Esophagus squamous epithelium (tissue), 5 donors: ENCODE measurements around the gene MBD4. TPM values are rescaled to one million over a fixed set of nuclear protein-coding genes. Genes with fewer than 3 reads are reported as not detected.
A peak's percentile ranks its signal among the peaks of the same experiment; 100 is the strongest.
"Not testable (repeated sequence)": the region's sequence is repeated elsewhere in the genome, so short reads cannot be mapped to it uniquely, and the experiment has no call there.

Experiments
- DNase-seq: peaks from one replicate; lab custom pipeline; 2025; lab: John Stamatoyannopoulos, UW
- H3K27ac ChIP-seq, 4 donors: fragments of 200-600 bp; sonication (generic); one replicate each; pipeline ENCODE4 v1.5.1; 2016 to 2019; ENCODE audit warnings: mild to moderate bottlenecking in 1 of 4
- H3K27me3 ChIP-seq, 4 donors: fragments of 200-600 bp; sonication (generic); 1 replicate in 3 of 4; 2 replicates in 1 of 4; pipeline versions ENCODE4 v1.5.1 to v1.6.0; 2017 to 2021; ENCODE audit warnings: antibody characterized with exemption in 1 of 4
- H3K36me3 ChIP-seq, 3 donors: fragments of 200-600 bp; sonication (generic); one replicate each; pipeline ENCODE4 v1.5.1; 2016 to 2019
- H3K4me1 ChIP-seq, 3 donors: fragments of 200-600 bp; sonication (generic); one replicate each; pipeline ENCODE4 v1.5.1; 2017 to 2019
- H3K4me3 ChIP-seq, 4 donors: fragments of 200-600 bp; sonication (generic); 1 replicate in 3 of 4; 2 replicates in 1 of 4; pipeline ENCODE4 v1.5.1; 2016 to 2019; ENCODE audit warnings: mild to moderate bottlenecking in 2 of 4, moderate library complexity in 1 of 4
- H3K9me3 ChIP-seq, 3 donors: fragments of 200-600 bp; sonication (generic); one replicate each; pipeline ENCODE4 v1.5.1; 2016 to 2019
- CTCF ChIP-seq, 6 experiments: fragments of 450-650 bp in 4 of 6; fragments of 200-600 bp in 2 of 6; sonication (generic) in 2 of 6; IDR thresholded peaks; one replicate each; pipeline ENCODE4 v1.5.1; 2016 to 2019; ENCODE audit warnings: antibody characterized with exemption in 6 of 6, mild to moderate bottlenecking in 4 of 6, moderate library complexity in 4 of 6
- POLR2A ChIP-seq, 4 donors: fragments of 450-650 bp; IDR thresholded peaks; one replicate each; pipeline ENCODE4 v1.6.1; 2017; ENCODE audit warnings: antibody characterized with exemption in 4 of 4, mild to moderate bottlenecking in 4 of 4, moderate library complexity in 3 of 4
- WGBS, 2 donors: methylation state at CpG; one replicate each; pipeline ENCODE4 v1.1.5; 2018; 5-methylcytosine and 5-hydroxymethylcytosine counted together
- intact Hi-C: fragments of 100-400 bp; cut with DNase I; formaldehyde crosslinking; loops from one replicate; pipeline ENCODE4 v1.15.0; 2022
- total RNA-seq, 4 donors: library from RNA; depleted of rRNA; stranded (reverse); fragments of >200 nt; gene quantifications; one replicate each; pipeline ENCODE4 v1.1.0, GENCODE V29; 2016
- donor health status: DM: yes; HTN: yes; CAD: no.

MBD4 gene
- total RNA-seq, 4 donors from 2014 or later = 10.9 to 21.5 (median 17.6) TPM

GRCh38 chr3:129393271-129393670 is 46.5 kb downstream of the MBD4 start:
- TF ChIP-seq POLR2A (IDR thresholded peaks at IDR 0.05) = no peak
- TF ChIP-seq CTCF (IDR thresholded peaks at IDR 0.05) = no peak
- no peak for DNase-seq
- H3K4me3 ChIP-seq = no peak overlapping the region
- peak overlapping the region; percentile 14 to 88 (median 83) for H3K27ac ChIP-seq
- peaks cover 3 to 99% (median 28%) of the 10 kb centered on the region in 3 donors for H3K4me1 ChIP-seq
- H3K9me3 ChIP-seq = no peaks in the 10 kb centered on the region
- no peaks in the 10 kb centered on the region for H3K27me3 ChIP-seq
- H3K36me3 ChIP-seq = peaks cover 0 to 74% (median 5%) of the 10 kb centered on the region in 3 donors
- 19 to 57% methylated on average over 5 to 6 of the region's 6 CpGs for WGBS, 2 donors
- intact Hi-C loops = no loop called here

- DNase-seq, H3K4me3 ChIP-seq, H3K9me3 ChIP-seq, intact Hi-C loops, H3K27me3 ChIP-seq: not testable (repeated sequence)
- peaks cover 0 to 84% (median 5%) of the 10 kb centered on the region in 3 donors for H3K36me3 ChIP-seq
- WGBS, 2 donors = 38% methylated on average over 3 of the region's 8 CpGs; no CpG with 5 or more reads in 1 of the 2 donors
- H3K27ac ChIP-seq = peak overlapping the region; percentile 34 to 88 (median 83)
- H3K4me1 ChIP-seq = peaks cover 3 to 99% (median 18%) of the 10 kb centered on the region in 3 donors
Measured at GRCh38 chr3:129392106-129392887, 47.5 kb downstream of the MBD4 start.

GRCh38 chr3:129391583-129391982 is 48.2 kb downstream of the MBD4 start:
- peak overlapping the region; percentile 34 to 88 (median 83) for H3K27ac ChIP-seq

GRCh38 chr3:129389572-129389937 is 50.2 kb downstream of the MBD4 start:
- Histone ChIP-seq H3K36me3 (peaks cover 0 to 78% (median 5%) of the 10 kb centered on the region in 3 donors), H3K4me1 (peaks cover 3 to 73% (median 15%) of the 10 kb centered on the region in 3 donors), H3K4me3 (no peak overlapping the region), H3K27me3 (no peaks in the 10 kb centered on the region), H3K27ac (peak overlapping the region; percentile 34 to 79 (median 70)), H3K9me3 (no peaks in the 10 kb centered on the region)
- 92 to 97% methylated on average over 2 of the region's 3 CpGs for WGBS, 2 donors
- intact Hi-C loops = no loop called here
- no peak for DNase-seq
- TF ChIP-seq CTCF (IDR thresholded peaks at IDR 0.05) (no peak), POLR2A (IDR thresholded peaks at IDR 0.05) (no peak)

More at GRCh38 chr3:129391583-129391982, 48.2 kb downstream of the MBD4 start:
- H3K36me3 ChIP-seq = peaks cover 0 to 82% (median 5%) of the 10 kb centered on the region in 3 donors
- H3K27me3 ChIP-seq, H3K9me3 ChIP-seq, H3K4me3 ChIP-seq, DNase-seq, intact Hi-C loops: not testable (repeated sequence)
- WGBS, 2 donors = 40 to 100% methylated on average over 1 of the region's 4 CpGs
- H3K4me1 ChIP-seq = peaks cover 3 to 93% (median 15%) of the 10 kb centered on the region in 3 donors

- H3K27ac ChIP-seq = peak overlapping the region; percentile 56 to 79 (median 70)
- intact Hi-C loops, H3K4me3 ChIP-seq, H3K27me3 ChIP-seq, DNase-seq, H3K9me3 ChIP-seq: not testable (repeated sequence)
- H3K36me3 ChIP-seq = peaks cover 0 to 78% (median 5%) of the 10 kb centered on the region in 3 donors
- H3K4me1 ChIP-seq = peaks cover 3 to 67% (median 15%) of the 10 kb centered on the region in 3 donors
- WGBS, 2 donors = 33 to 60% methylated on average over 6 to 7 of the region's 8 CpGs
Measured at GRCh38 chr3:129388791-129389571, 50.8 kb downstream of the MBD4 start.

GRCh38 chr3:129387487-129387886 is 52.3 kb downstream of the MBD4 start:
- DNase-seq = no peak
- TF ChIP-seq POLR2A (IDR thresholded peaks at IDR 0.05) = no peak
- no peak for TF ChIP-seq CTCF (IDR thresholded peaks at IDR 0.05)
- intact Hi-C loops = no loop called here
- H3K27ac ChIP-seq = peak overlapping the region in 2 of 4 donors; percentile 64 to 76
- H3K4me3 ChIP-seq = no peak overlapping the region
- no peaks in the 10 kb centered on the region for H3K27me3 ChIP-seq
- WGBS, 2 donors = 88 to 89% methylated on average over 5 of the region's 5 CpGs
- H3K36me3 ChIP-seq = peaks cover 0 to 64% (median 5%) of the 10 kb centered on the region in 3 donors
- peaks cover 3 to 52% (median 15%) of the 10 kb centered on the region in 3 donors for H3K4me1 ChIP-seq
- no peaks in the 10 kb centered on the region for H3K9me3 ChIP-seq
